Measurements from ENCODE around the gene RNF141. TPM values are rescaled to one million over a fixed set of nuclear protein-coding genes. Genes with fewer than 3 reads are reported as not detected.

The RNF141 gene
- total RNA-seq, 1 donor from 2014 or later = 50.0 TPM

DNA sequence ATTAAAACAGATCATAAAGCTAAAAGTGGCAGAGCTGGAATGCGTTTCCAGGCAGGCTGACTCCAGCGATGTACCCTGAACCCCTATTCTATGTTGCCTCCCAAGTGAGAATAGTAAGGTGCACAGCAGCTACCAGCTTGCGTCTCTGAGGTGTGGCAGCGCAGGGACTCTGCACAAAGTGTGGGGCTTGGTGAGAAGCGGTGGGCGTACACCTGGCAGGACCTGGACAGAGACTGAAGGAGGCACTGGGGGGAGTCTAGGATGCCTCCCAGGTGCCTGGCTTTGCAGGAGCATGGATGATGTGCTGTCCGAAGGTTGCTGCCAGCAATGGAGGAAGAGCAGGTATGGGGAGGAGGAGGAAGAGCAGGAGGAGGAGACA, 43.0 kb downstream of the RNF141 start:
- TF ChIP-seq, protein P1, sequence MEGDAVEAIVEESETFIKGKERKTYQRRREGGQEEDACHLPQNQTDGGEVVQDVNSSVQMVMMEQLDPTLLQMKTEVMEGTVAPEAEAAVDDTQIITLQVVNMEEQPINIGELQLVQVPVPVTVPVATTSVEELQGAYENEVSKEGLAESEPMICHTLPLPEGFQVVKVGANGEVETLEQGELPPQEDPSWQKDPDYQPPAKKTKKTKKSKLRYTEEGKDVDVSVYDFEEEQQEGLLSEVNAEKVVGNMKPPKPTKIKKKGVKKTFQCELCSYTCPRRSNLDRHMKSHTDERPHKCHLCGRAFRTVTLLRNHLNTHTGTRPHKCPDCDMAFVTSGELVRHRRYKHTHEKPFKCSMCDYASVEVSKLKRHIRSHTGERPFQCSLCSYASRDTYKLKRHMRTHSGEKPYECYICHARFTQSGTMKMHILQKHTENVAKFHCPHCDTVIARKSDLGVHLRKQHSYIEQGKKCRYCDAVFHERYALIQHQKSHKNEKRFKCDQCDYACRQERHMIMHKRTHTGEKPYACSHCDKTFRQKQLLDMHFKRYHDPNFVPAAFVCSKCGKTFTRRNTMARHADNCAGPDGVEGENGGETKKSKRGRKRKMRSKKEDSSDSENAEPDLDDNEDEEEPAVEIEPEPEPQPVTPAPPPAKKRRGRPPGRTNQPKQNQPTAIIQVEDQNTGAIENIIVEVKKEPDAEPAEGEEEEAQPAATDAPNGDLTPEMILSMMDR (IDR thresholded peaks at IDR 0.05) = no peak
- no peak for ATAC-seq
- intact Hi-C loops (cut with DNase I) = no loop called here
- no peak overlapping the region for H3K4me3 ChIP-seq
- H3K36me3 ChIP-seq = peaks cover 29% of the 10 kb centered on the region
- H3K27ac ChIP-seq = no peak overlapping the region
- DNase-seq = no peak
- no peaks in the 10 kb centered on the region for H3K4me1 ChIP-seq
- no peaks in the 10 kb centered on the region for H3K9me3 ChIP-seq
- no peaks in the 10 kb centered on the region for H3K27me3 ChIP-seq

DNA sequence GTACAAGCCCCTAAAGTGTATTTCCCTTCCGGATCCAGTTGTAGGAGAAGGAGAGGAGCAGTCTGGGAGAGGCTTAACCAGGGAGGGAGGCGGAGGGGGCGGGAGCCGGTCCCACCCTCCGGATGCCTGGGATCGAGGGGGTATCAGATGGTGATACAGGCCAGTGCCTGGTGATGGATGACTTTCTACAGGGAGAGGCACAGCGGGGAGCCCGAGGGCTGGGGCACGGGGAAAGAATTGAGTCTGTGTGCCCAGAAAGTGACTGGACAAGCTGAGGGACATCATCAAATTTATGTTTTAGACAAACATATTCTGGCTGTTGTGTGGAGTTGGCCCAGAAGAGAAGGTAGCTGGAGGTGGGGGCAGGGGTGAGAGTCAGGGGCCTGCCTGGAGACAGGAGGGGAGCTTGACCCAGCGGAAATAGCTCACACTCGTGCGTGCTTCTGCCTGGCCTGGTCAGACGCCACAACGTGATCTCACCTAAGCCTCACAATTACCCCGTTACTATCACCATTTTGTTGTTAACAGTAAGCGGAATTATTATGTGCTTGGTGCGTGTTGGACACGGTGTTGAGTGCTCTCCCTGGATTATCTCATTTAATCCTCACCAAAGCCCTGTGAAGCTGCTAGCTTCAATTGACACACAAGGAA, 43.5 kb downstream of the RNF141 start:
- no peaks in the 10 kb centered on the region for H3K27me3 ChIP-seq
- H3K4me1 ChIP-seq = no peaks in the 10 kb centered on the region
- no peaks in the 10 kb centered on the region for H3K9me3 ChIP-seq
- intact Hi-C loops (cut with DNase I) = no loop called here
- ATAC-seq = no peak
- H3K4me3 ChIP-seq = no peak overlapping the region
- H3K36me3 ChIP-seq = peaks cover 27% of the 10 kb centered on the region
- H3K27ac ChIP-seq = no peak overlapping the region
- no peak for DNase-seq
- TF ChIP-seq, protein P1 (IDR thresholded peaks at IDR 0.05) = no peak

DNA sequence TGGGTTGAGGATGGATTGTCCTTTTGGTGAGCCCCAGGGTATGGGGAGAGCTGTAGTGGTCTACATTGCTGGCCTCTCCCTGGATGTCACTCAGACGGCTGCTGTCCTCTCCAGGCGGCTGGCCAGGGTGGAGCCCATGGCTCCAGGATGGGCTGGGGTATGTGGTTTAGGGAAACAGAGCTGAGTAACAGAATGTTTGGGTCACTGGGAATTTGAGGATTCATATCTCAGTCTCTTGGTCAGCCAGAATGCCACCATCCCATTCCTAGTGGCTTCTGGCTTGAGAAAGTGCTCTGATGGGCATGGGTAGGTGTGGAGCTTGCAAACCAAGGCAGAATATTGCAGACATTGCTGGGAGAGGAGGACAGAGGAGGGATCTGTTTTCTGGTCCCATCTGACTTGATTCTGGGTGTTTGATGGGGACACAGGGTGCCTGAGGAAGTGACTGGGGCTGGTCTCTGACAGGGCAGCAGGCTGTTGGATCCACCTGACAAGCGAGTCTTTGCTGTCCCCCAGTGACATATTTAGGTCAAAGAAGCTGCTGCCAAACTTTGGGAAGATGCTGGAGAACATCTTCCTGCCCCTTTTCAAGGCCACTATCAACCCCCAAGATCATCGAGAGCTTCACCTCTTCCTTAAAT, 44.6 kb downstream of the RNF141 start:
- no peak overlapping the region for H3K27ac ChIP-seq
- H3K4me1 ChIP-seq = no peaks in the 10 kb centered on the region
- H3K36me3 ChIP-seq = peaks cover 27% of the 10 kb centered on the region
- intact Hi-C loops (cut with DNase I) = no loop called here
- DNase-seq (no peak), ATAC-seq (no peak)
- TF ChIP-seq, protein P1 (IDR thresholded peaks at IDR 0.05) = no peak
- H3K27me3 ChIP-seq = no peaks in the 10 kb centered on the region
- no peaks in the 10 kb centered on the region for H3K9me3 ChIP-seq
- no peak overlapping the region for H3K4me3 ChIP-seq

DNA sequence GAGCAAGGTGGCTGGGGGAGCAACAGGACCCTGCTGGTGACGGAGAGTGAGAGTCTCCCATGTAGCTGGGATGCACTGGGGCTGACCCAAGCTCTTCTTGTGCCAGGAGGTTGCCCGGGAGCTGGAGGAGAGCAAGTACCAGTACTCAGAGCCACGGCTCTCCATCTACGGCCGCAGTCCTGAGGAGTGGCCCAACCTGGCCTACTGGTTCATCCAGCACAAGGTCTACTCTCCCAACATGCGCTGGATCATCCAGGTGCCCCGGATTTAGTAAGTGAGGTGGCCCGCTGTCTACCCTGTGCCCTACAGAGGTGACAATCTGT, 45.6 kb downstream of the RNF141 start:
- DNase-seq (no peak), ATAC-seq (no peak)
- TF ChIP-seq, protein P1 (IDR thresholded peaks at IDR 0.05) = no peak
- Histone ChIP-seq H3K4me1 (peaks cover 3% of the 10 kb centered on the region), H3K9me3 (no peaks in the 10 kb centered on the region), H3K4me3 (no peak overlapping the region), H3K36me3 (peaks cover 25% of the 10 kb centered on the region), H3K27me3 (no peaks in the 10 kb centered on the region), H3K27ac (no peak overlapping the region)
- intact Hi-C loops (cut with DNase I) = no loop called here

DNA sequence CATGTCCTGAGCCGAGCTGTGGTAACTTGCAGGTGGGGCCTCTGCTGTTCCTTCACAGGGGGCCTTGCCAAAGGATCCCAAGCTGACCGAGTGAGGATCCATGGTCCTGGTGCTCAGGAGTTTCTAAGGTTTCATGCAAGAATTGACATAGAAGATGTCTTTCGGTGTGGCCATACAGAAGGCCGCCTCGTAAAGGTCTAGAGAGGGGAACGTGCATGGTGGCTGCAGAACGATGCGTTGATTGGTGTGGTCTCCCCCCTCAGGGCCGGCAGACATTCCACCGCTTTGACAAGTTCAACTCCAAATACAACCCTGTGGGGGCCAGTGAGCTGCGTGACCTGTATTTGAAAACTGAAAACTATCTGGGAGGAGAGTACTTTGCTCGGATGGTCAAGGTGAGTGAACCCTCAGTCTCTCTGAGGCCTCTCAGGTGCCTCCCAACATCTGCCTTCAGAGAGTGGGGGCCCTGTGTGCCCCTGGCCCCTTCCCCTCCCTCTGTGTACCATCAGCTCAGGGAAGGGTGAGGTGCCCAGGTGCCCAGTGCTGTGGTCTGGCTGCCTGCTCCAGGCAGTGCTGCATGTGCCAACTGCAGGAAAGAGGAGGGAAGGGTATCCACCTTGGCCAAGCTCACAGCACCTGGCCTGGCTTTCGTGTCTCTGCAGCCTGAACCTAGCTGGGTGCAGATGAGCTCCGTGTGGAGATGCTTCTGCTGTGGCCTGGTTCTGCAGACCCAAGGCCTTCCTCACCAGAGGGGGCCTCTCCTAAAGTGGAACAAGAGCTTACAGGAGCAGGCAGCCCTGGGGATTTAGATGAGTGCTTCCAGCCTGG, 46.1 kb downstream of the RNF141 start:
- H3K4me3 ChIP-seq = no peak overlapping the region
- intact Hi-C loops (cut with DNase I) = no loop called here
- H3K36me3 ChIP-seq = peaks cover 19% of the 10 kb centered on the region
- H3K9me3 ChIP-seq = no peaks in the 10 kb centered on the region
- no peaks in the 10 kb centered on the region for H3K27me3 ChIP-seq
- TF ChIP-seq, protein P1 (IDR thresholded peaks at IDR 0.05) = no peak
- ATAC-seq = no peak
- DNase-seq = no peak
- H3K4me1 ChIP-seq = peaks cover 8% of the 10 kb centered on the region
- no peak overlapping the region for H3K27ac ChIP-seq

Measured in upper lobe of right lung (tissue), 1 donor.